CD4-positive, alpha-beta T cell treated with Interleukin-17A for 1 hour (primary cell): Measurements from ENCODE around the gene RACK1.
"Not testable (repeated sequence)": the region's sequence is repeated elsewhere in the genome, so short reads cannot be mapped to it uniquely, and the experiment has no call there.

Source experiments
- DNase-seq: peaks from one replicate; pipeline ENCODE4 v3.0.0-alpha.2; 2020

RACK1 gene

GRCh38 chr5:181212080-181212479, 31.6 kb downstream of the RACK1 start:
- no peak for DNase-seq

- no peak for DNase-seq
Observed at GRCh38 chr5:181211208-181211607, 32.5 kb downstream of the RACK1 start.

GRCh38 chr5:181210698-181211097, 33.0 kb downstream of the RACK1 start:
- not testable (repeated sequence) for DNase-seq

GRCh38 chr5:181210148-181210547, 33.6 kb downstream of the RACK1 start:
- not testable (repeated sequence) for DNase-seq

- not testable (repeated sequence) for DNase-seq
Observed at GRCh38 chr5:181209006-181209405, 34.7 kb downstream of the RACK1 start.

- no peak for DNase-seq
Observed at GRCh38 chr5:181207960-181208253, 35.8 kb downstream of the RACK1 start.

- DNase-seq = peak; percentile 89
Observed at GRCh38 chr5:181207214-181207959, 36.3 kb downstream of the RACK1 start.

GRCh38 chr5:181205761-181206649, 37.7 kb downstream of the RACK1 start:
- peak; percentile 27 for DNase-seq

GRCh38 chr5:181204826-181205760, 38.6 kb downstream of the RACK1 start, which contains the start of gene TRIM7:
Gene TRIM7 (minus strand): TSS chr5:181205196. CDS start chr5:181205110, 86 bp downstream.
- no peak for DNase-seq

GRCh38 chr5:181204113-181204825, 39.4 kb downstream of the RACK1 start:
- peak; percentile 29 for DNase-seq

- DNase-seq = no peak
Observed at GRCh38 chr5:181203777-181204112, 40.0 kb downstream of the RACK1 start.

GRCh38 chr5:181203093-181203711, 40.5 kb downstream of the RACK1 start:
- DNase-seq = no peak

- DNase-seq = no peak
Observed at GRCh38 chr5:181200816-181201215, 42.9 kb downstream of the RACK1 start.

GRCh38 chr5:181199881-181200638, 43.6 kb downstream of the RACK1 start:
- DNase-seq = no peak

- DNase-seq = no peak
Observed at GRCh38 chr5:181198905-181199519, 44.7 kb downstream of the RACK1 start.

GRCh38 chr5:181198106-181198685, 45.5 kb downstream of the RACK1 start:
- no peak for DNase-seq

GRCh38 chr5:181197326-181197951, 46.3 kb downstream of the RACK1 start:
- DNase-seq = no peak

- DNase-seq = no peak
Observed at GRCh38 chr5:181195249-181195761, 48.4 kb downstream of the RACK1 start.

GRCh38 chr5:181194489-181195248, 49.0 kb downstream of the RACK1 start:
- no peak for DNase-seq
